OCI-LY1 (cell line): ENCODE results near the gene POLD2.

Experiments
- EZH2 ChIP-seq: fragments of 200-600 bp; sonication (generic), shearing (Covaris generic); IDR thresholded peaks from 2 replicates; pipeline ENCODE4 v1.8.0; 2017; ENCODE audit warnings: borderline replicate concordance, mixed run types, mild to moderate bottlenecking, antibody characterized with exemption, low read length, moderate library complexity, mixed read lengths
- TF ChIP-seq, protein P1 (sequence below): fragments of 200-600 bp; sonication (generic), shearing (Covaris generic); IDR thresholded peaks from 2 replicates; pipeline ENCODE4 v1.5.1; 2017; ENCODE audit warnings: mild to moderate bottlenecking, antibody characterized with exemption, low read length, moderate library complexity, mixed read lengths

DNA sequence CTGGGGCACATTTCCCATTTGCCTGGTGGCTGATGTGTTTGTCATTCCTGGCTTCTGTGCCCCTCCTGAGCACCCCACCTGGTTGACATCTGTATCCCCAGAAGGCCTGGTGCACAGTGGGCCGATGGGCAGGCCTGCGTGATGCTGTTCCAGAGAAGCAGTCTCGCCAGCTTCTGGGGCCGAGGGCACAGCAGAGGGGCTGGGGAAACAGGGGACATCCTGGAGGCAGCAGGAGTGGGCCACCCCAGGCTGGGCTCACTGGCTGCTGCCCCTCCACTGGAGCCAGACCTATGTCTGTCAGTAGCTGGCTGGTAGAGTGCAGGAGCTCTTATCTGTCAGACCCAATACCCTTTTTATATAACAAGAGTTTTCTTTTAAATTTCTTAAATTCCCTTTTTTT lies 18.7 kb upstream of the POLD2 start:
- TF ChIP-seq, protein P1, sequence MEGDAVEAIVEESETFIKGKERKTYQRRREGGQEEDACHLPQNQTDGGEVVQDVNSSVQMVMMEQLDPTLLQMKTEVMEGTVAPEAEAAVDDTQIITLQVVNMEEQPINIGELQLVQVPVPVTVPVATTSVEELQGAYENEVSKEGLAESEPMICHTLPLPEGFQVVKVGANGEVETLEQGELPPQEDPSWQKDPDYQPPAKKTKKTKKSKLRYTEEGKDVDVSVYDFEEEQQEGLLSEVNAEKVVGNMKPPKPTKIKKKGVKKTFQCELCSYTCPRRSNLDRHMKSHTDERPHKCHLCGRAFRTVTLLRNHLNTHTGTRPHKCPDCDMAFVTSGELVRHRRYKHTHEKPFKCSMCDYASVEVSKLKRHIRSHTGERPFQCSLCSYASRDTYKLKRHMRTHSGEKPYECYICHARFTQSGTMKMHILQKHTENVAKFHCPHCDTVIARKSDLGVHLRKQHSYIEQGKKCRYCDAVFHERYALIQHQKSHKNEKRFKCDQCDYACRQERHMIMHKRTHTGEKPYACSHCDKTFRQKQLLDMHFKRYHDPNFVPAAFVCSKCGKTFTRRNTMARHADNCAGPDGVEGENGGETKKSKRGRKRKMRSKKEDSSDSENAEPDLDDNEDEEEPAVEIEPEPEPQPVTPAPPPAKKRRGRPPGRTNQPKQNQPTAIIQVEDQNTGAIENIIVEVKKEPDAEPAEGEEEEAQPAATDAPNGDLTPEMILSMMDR: no peak
- TF ChIP-seq EZH2: no peak
